ENCODE results near the gene ADIPOR2.

DNA sequence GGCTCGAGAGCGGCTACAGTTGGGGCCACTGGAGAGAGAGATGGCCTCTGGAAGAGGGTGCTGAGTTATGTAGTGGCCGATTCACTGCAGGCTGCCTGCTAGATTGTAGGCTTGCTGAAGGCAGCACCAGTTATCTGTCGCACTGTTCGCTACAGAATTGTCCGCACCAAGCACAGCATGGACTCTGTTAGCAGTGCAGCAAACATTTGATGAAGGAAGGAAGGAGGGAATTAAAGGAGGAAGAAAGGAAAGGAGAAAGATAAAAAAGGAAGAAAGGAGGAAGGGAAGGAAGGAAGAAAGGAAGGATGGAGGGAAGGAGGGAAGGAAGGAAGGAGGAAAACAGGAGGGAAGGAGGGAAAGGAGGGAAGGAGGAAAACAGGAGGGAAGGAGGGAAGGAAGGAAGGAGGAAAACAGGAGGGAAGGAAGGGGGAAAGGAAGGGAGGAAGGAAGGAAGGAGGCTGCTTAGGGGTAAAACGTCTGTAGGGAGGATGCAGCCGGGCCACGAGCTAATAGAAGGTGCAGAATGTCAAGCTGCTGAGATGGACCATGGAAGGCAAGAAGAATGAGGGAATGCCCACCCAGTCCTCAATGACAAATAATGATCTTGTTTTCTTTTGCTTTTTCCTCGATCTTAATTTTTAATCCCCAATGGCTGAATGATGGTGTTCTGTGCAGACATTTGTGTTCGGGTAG is 27.3 kb upstream of the ADIPOR2 start:
- TF ChIP-seq, protein P1, sequence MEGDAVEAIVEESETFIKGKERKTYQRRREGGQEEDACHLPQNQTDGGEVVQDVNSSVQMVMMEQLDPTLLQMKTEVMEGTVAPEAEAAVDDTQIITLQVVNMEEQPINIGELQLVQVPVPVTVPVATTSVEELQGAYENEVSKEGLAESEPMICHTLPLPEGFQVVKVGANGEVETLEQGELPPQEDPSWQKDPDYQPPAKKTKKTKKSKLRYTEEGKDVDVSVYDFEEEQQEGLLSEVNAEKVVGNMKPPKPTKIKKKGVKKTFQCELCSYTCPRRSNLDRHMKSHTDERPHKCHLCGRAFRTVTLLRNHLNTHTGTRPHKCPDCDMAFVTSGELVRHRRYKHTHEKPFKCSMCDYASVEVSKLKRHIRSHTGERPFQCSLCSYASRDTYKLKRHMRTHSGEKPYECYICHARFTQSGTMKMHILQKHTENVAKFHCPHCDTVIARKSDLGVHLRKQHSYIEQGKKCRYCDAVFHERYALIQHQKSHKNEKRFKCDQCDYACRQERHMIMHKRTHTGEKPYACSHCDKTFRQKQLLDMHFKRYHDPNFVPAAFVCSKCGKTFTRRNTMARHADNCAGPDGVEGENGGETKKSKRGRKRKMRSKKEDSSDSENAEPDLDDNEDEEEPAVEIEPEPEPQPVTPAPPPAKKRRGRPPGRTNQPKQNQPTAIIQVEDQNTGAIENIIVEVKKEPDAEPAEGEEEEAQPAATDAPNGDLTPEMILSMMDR (IDR thresholded peaks at IDR 0.05): no peak
- no peak for TF ChIP-seq POLR2AphosphoS5 (IDR thresholded peaks at IDR 0.05)
